GM19035 (cell line): Measurements from ENCODE around the gene JMJD1C.

Experiments used
- ATAC-seq: cut with Tn5 transposase; IDR thresholded peaks from one replicate; pipeline ENCODE4 v1.9.1; 2021; ENCODE audit not compliant: unreplicated experiment

The JMJD1C gene

DNA sequence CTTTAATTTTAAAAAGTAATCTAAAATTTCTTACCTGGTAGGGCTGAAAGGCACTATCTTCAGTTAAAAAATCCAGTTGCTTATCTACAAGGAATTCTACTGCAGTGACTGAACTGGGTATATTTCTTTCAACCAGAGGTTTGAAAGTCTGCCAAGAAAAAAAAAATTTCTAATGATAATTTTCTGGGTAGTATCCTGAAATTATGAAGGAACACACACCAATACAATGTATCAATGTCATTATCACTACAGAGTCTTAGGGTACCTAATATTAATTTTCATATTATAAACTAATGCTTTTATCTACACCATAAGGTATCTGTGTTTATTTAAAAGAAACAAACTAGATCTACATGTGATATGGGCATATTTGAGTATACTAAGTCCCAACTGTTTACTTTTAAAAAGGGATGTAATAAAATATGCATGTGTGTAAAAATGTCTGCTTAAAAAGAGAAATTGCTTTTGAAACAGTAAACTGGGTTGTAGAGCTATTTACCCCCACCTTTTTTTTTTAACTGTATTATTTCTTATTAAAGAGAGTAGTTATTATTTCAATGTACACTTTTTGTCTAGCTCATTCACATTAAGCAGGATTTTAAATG lies 201.1 kb downstream of the JMJD1C start:
- ATAC-seq = no peak

- no peak for ATAC-seq
These were observed 203.2 kb downstream of the JMJD1C start for GRCh38 chr10:63262430-63263073.

DNA sequence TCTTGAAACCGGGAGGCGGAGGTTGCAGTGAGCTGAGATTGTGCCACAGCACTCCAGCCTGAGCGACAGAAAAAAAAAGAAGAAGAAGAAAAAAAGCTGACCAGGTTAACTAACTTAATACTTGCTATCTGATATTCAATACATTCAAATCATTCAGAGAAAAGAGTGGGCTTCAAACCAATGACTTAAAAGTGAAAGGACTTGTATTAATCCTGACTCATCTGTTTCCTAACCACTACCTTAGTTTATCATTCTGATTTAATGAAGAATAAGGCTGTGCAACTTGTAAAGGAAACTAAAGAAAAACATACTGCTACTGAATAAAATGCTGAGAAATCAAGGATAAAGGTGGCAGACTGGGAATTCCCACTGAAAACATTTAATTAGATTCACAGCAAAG lies 204.3 kb downstream of the JMJD1C start:
- no peak for ATAC-seq

GRCh38 chr10:63260860-63261251 lies 204.9 kb downstream of the JMJD1C start:
- ATAC-seq = no peak

DNA sequence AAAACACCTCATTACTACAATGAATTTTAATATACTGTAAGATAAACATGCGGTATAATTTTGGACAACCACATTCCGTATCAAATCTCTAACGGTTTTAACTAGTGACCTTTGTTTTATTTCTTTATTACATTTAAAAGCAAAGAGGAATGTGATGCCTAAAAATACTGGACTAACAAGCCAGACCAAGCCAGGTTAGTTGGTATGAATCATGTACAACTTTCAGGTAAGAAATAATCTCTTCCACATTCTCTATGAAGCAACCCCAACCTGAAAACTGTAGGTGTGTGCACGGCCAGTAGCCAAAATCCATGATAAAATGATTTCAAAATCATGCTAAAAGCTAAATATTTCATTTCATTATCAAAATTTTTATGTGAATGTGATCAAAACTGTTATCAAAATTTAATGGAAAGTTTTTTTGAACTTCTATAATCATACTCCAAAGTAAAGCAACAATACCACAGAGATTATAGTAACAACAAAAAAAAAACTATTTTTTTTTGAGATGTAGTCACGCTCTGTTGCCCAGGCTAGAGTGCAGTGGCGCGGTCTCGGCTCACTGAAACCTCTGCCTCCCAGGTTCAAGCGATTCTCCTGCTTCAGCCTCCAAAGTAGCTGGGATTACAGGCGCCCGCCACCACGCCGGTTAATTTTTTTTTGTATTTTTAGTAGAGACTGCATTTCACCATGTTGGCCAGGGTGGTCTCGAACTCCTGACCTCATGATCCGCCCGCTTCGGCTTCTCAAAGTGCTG lies 205.5 kb downstream of the JMJD1C start:
- no peak for ATAC-seq

DNA sequence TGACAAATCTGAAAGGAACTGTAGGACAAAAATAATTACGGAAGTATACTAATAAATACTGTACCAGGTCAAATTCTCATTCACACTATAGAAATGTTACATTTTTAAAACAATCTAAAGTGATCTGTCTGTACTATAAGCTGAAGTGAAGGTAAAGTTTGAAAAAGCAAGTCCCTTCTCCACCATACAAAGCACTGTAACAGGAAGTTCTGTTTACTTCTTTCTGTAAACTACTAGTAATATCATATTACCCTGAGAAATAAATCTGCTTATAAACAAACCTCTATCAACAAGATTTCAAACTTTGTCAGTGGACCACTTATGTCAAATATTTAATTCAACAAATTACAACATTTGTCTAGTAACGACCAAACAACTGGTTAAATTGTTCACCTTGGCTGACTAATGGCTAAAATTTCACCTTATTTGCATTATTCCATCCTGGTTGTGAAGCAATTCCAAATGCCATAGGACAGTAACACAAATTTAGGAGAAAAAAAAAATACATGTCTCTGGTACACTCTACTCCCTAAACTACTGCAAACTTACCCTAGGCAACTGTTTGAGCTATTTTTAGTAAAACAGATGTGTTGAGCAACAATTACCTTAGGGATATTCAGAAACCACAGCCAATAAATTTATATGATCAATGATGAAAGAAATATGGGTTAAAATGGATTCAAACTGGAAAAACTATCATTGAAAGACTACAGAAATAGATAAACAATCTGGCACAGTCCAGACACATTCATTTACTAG lies 206.7 kb downstream of the JMJD1C start:
- no peak for ATAC-seq

GRCh38 chr10:63257778-63258177 lies 208.0 kb downstream of the JMJD1C start:
- ATAC-seq = no peak

DNA sequence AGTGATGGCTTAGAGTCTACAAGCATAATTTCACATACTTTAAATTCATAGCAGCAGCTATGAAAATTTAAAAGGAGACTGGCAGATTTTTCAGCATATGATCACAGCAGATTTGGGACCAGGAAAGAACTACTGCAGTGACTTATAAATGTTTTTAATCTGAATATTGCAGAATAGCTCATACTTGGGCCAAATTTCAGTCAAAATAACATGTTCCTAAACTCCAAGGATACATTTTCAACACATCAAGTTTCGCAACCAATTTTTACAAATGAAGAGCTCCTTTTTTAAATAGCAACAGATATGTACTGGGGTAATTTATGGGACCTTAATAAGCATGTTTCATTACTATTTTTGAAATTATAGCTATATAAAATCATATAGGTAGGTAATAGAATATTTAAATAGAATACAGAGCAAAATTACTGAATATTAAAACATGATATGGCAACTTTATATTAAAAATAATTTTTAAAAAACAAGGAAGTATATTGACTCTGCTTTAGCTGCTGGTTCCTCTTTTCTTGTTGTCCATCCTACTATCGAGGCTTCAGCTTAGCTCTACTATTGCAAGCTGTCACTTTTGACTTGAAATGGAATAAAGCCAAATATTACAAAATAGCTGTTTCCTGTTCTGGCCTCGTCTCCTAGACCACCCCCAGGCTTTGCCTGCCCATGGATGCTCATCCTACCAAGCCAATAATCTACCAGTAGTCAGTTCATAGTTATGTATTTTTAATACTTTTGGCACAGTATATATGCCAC lies 209.6 kb downstream of the JMJD1C start:
- ATAC-seq = peak; percentile 43

DNA sequence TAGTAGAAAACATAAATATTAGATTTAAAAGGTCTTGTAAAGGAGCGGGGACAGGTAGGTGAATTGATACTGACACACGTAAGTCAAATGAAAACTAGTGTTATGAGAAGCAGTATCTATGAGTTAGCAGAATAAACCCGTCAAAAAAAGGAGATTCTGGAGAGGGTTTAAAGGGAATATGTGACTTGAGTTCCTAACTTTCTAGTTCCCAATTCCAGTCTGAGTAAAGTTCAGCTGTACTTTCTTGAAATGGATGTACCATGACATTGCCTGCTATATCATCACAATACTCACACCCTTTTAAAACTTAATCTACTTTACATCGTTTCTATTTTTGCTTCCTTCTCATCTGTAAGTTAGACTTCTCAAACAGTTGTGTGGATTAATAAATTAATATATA lies 210.5 kb downstream of the JMJD1C start:
- ATAC-seq = no peak

- no peak for ATAC-seq
These were observed 212.7 kb downstream of the JMJD1C start for GRCh38 chr10:63253040-63253439.

DNA sequence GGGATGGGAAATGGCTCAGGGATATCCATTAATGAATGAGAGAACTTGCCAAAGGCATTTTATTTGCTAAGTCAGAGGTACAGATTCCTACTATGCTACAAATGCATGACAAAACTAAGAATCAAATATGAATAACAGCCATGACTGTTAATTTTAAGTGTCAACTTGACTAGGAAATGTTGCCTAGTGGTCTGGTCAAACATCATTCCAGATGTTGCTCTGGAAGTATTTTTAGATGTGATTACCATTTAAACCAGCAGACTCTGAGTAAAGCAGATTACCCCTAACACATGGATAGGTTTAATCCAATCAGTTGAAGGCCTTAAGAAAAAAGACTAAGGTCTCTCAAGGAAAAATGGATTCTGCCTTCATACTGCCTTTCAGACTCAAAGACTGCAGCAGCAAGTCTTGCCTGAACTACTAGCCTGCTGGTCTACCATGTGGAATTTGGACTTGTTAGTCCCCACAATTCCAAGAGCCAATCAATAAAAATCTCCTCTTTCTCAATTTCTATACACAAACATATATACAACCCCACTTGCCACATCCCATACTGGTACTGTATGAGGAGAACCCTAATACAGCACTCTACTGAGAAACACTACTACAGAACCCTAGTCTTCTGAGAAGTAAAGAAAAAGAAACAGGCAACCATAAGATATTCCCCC lies 213.5 kb downstream of the JMJD1C start:
- no peak for ATAC-seq

DNA sequence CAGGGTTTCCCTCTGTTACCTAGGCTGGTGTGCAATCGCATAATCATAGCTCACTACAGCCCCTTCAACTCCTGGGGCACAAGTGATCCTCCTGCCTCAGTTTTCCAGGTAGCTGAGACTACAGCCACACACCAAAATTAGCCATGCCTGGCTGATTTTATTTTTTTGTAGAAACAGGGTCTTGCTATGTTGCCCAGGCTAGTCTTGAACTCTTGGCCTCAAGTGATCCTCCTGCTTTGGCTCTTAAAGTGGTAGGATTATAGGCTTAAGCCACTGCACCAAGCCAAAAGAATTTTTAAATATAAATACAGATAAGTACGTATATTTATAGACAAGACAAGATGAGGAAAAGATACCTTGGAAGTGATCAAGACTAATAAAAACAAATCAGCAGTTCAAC lies 215.7 kb downstream of the JMJD1C start:
- no peak for ATAC-seq

GRCh38 chr10:63247771-63248170 lies 218.0 kb downstream of the JMJD1C start:
- ATAC-seq = no peak

DNA sequence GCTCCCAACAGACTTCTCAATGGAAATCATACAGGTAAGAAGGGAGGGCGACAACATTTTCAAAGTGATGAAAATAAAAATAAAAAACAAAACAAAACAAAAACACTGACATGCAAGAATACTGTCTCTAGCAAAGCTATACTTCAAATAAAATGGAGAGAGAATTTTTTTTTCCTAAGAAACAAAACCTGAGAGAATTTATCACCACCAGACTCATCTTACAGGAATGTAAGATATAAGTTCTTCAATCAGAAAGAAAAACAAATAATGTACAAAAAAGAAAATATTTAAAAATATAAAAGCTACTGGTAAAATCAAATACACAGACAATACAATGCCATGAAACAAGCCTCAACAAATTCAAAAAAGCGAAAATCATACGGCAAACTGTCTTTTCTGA lies 219.4 kb downstream of the JMJD1C start:
- ATAC-seq = no peak

DNA sequence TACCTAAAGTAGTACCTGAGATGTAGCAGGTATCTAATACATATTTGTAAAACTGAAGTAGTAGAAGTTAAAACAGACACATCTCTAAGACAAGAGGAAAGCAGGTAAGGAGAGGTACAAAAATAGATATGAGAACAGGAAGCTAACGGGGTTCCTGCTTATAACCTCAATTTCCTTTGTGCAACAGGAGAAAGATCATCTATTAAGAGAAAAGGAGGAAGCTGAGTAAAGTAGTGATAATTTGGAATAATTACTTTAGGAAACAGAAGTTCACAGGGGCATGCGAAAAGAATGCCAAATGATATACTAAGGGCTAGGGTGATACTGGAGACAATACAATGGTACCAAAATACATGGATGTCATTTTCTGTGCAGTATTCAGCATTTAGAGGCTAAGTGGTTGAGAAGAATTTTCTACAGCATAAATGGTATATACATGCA lies 223.9 kb downstream of the JMJD1C start:
- peak; percentile 34 for ATAC-seq

DNA sequence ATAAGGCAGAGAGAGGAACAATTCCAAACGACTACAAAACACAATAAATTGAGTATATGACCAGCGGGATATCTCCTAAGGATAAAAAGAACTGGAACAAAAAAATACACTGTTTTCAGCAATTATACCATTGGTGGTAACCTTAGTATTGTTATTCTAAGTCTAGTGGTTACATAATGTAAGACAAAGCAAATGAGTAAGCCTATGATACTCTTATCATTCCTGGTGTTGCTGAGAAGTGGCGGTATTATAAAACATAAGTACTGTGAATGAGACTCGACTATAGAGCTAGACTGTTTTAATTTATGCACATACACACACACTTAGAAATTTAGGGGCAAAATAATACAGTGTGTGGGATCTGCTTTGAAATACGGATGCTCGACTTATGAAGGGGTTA lies 225.0 kb downstream of the JMJD1C start:
- ATAC-seq = no peak

- no peak for ATAC-seq
These were observed 227.3 kb downstream of the JMJD1C start for GRCh38 chr10:63238501-63238900.

- ATAC-seq = no peak
These were observed 228.4 kb downstream of the JMJD1C start for GRCh38 chr10:63237396-63237795.

- ATAC-seq = peak; percentile 89
These were observed 229.5 kb downstream of the JMJD1C start for GRCh38 chr10:63236113-63236935.
